HG02943 (cell line): ENCODE measurements around the gene TNS1.

Experiments
- ATAC-seq: cut with Tn5 transposase; IDR thresholded peaks from one replicate; pipeline ENCODE4 v1.9.1; 2021; ENCODE audit warnings: mild to moderate bottlenecking, low read depth, moderate library complexity; ENCODE audit not compliant: unreplicated experiment

The TNS1 gene

DNA sequence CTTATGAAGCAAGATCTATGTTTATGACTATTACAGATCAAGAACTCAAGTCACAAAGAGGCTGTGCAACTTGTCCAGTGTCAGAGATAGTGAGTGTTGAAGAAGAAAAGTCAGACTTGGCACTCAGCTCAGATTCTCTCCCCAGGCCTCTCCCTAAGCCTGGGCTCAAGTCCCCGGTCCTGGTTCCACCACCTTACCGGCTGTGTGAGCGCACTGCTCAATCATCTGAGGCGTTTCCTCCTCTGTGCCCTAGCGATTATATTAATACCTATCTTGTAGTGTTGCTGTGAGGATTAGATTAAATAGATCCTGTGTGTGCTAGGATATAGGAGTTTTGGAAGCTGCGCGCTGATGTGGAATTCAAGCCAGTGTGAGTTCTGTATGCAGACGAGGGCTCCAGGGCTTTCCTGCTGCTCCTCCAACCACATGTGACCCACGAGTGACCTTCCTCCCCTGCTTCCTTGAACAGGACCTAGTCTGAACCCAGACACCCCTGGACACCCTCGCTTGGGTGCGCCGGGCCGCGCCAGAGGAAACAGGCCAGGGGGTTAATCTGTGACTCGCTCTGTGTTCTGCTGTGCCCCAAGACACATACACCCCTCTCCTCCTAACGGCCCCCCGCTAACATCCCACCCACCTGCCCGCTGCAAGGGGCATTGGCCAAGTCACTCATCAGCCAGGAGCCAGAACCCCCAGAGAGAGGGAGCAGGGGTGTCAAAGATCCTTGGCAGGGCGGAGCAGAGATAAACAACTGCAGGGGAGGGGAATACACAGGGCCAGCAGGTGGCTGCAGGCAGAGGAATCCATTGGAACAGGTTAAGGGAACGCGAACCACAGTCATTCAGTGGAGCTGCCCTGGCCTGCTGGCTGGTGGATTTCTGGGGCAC, 38.3 kb downstream of the TNS1 start:
- no peak for ATAC-seq

DNA sequence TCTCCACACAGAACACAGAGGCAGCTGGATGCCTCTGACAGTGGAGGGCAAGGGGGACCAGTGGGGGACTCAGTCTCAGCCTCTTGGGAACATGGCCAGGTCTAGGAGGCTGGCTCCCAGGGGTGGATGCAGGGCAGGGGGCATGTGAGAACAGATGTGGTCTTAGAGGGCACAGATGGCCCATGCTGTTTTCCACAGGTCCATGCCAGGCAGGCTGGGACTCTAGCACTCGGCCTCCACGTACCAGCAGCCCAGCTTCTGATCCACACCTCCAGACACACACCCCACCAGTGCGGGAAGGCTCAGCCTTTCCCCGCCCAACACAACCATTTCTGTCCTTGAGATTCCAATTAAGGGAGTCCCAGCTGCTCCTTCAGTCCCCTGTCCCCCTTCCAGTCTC, 42.4 kb downstream of the TNS1 start:
- ATAC-seq, result no peak

DNA sequence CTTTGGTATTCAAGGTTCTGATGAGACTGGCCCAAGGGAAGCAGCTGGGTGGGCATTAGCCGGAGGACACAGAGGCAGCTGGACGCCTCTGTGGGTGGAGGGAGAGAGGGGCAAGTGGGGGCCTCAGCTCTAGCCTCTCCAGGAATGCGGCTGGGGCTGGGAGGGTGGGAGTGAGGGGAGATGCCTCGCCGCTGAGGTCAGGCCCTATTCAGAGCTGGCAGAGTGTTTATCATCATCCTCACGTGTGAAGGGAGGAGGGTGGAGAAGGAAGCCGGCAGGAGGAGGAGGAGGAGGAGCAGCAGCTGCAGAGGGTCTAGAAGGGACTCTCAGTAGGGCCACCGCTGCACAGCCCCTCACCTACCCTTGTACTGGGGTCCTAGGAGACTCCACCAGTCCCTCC, 43.1 kb downstream of the TNS1 start:
- no peak for ATAC-seq

DNA sequence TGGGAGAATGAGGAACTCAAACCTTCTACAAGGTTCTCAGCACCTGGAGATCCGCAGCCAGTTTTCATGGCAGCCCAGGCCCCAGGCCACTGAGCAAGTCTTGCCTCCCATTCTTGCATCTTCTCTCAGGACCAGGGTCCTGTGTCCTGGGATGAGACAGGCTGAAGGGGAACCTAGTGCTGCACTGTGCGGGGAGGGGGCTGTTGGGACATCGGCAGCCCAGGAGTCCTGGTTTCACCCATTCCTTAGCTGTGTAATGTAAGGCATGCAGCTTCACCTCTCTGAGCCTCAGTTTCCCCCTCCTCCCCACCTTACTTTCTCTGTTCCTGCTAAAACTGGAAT, 43.9 kb downstream of the TNS1 start:
- ATAC-seq, result no peak

DNA sequence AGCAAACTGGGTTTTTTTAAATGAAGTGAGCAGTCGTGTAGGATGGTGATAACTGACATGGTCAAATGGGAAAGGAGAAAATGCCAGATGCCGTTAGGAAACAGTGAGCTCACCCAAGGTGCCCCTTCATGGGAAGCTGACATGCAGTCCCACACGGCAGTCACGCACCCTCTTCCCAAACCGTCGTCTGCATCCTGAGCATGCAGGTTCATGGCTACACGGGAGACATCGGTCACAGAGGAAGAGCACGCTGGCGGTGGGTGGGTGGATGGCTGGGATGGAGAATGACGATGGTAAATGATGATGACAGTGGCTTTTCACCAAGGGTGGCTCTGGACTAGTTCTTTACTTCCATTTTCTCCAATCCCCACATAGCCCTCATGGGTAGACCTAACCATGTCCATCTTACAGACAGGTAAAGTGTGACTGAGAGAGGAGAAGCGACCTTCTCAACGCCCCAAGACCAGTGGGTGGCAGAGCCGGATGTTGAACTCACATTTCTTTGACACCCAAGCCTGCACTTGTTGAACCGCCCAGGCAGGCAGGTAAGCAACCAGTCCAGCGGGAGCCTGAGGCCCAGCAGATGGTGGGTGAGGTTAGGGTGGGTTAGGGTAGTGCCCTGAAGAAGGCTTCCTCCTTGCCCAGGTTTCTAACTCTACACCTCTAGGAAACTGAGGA, 44.5 kb downstream of the TNS1 start:
- ATAC-seq, result no peak

DNA sequence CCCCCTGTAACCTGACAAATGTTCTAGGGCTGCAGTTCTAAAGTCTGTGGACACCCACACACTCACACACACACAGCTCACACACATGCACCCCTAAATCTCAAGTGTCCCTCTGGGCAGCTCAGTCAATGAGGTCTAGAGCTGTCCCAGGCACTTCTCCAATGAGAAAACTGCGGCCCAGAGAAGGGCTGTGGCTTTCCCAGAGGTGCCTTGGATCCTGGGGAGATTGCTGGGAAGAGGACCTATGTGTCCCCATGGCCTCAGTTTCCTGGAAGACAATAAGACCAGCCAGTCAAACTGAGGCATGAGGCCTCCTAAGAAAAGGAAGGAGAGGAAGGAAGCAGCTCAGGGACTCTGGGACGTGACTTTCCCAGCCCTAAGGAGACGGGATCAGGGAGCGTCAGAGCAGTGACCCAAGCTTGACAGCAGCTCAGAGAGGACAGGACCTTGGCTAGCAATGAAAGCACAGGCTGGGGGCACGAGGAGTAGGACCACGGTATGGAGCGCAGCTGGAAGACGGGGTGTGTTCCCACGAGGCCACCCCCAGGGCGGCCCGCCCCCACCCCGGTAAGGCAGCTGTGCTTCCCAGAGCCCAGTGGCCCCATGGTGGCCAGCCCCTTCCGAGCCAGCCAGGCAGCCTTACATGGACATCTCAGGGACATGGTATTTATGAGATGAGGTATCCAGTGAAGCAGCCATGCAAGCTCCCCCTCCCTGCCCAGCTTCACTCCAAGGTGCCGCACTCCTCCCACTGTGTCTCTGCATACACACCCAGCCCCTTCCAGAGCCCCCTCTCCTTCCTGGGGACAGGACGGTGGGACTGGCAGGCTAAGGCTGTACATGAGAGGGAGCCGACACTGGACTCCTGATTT, 46.0 kb downstream of the TNS1 start:
- no peak for ATAC-seq

DNA sequence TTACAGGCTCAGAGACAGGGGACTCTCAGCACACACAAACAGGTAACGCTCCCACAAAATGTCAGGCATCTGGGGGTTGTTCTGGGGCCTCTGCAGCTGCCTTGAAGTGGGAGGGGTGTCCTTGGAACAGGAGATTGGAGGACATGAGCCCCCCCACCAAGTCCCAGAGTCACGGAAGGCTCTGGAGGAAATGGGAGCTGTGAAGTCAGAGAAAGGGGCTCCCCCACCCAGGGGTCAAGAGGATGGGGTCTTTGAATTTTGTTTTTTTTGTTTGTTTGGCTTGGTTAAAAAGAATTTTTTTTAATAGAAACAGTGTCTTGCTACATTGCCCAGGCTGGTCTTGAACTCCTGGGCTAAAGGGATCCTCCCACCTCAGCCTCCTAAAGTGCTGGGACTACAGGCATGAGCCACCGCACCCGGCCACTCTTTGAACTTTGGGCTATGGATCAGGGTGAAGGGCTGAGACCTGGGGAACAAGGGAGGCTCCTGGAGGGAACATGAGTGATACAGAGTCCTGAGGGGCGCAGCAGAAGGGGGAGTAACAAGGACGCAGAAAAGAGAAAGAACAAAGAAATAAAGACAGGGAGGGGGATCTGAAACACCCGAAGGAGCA, 46.8 kb downstream of the TNS1 start:
- no peak for ATAC-seq

DNA sequence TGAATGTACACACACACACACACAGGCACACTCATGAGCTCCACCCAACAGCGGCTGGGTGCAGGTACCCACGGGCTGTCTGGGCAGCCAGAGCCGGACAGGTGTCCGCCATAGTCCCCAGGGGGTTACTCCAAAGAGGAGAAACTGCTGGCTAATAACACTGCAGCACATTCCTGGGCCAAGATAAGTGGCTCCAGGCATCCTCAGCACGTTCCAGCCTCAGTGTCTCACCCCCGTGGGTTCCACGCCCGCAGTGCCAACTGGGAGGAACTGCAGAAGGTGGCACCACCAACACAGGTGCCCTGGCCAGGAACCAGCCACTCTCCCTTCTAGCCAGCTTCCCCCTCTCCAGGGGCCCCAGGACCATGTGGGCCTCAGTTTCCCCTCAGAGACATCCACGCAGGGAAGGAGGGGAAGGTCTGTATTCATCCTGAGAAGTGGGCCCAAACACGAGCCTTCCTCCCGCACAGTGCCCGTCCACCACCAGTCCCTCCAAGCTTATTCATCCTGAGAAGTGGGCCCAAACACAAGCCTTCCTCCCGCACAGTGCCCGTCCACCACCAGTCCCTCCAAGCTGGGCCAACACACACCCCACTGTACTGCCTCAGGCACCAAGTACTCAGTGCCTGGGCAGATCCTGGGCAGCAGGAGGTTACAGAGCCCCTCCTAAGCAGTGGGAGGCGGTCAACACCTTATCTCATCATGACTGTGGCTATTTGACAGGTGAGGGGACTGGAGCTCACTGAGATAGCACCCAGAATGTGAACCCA, 47.6 kb downstream of the TNS1 start:
- ATAC-seq, result no peak

DNA sequence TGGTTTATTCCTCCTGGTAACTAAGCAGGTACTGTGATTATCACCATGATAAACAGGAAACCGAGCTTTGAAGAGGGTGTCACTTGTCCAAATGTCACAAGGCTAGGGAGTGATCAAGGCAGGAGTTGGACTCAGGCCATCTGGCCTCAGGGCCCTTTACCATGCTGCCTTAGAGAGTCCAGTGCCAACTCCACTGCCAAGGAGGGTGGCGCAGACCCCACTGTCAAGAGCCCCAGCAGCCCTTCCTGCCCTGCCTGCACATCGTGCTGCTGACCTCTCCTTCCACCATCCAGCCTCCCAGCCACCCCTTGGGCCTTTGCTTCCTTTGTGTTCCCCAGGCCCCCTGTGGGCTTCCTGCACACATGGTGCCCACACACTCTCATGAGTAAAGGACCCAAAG, 48.3 kb downstream of the TNS1 start:
- ATAC-seq, result no peak

DNA sequence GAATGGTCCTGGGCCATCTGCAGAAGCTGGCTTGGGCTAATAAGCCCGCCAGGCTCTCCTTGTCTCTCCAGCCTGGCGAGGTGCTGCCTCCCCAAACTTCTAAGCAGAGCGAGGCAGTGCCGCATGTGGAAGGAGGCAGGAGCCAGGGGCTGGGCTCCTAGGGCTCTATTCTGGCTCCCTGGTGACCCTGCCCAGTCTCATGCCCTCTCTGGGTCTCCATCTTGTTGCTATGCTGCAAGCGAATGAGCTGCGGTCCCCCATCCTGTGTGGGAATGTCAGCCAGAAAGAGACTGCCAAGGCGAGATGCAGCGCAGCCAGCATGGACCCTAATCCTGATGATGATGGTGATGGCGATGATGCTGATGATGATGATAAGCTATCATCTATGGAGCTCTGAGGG, 48.7 kb downstream of the TNS1 start:
- ATAC-seq, result no peak

DNA sequence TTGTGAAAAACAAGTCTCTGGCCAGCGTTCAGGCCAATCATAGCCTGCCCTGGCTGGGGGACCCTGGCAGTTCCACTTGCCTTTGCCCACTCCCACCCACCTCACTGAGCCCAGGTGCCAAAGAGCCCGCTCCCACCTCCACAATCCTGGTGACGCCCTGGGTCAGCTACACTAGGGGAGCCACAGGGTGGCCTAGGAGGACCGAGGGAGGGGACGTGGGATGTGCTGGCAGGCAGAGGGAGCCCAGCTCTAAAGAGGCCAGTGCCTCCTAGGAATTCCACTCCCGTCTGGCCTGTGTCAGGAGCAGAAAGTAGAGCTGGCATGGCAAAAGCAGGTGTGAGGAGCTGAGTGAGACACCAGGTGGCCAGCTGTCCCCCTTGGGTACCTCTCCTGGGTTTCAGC, 49.3 kb downstream of the TNS1 start:
- no peak for ATAC-seq

DNA sequence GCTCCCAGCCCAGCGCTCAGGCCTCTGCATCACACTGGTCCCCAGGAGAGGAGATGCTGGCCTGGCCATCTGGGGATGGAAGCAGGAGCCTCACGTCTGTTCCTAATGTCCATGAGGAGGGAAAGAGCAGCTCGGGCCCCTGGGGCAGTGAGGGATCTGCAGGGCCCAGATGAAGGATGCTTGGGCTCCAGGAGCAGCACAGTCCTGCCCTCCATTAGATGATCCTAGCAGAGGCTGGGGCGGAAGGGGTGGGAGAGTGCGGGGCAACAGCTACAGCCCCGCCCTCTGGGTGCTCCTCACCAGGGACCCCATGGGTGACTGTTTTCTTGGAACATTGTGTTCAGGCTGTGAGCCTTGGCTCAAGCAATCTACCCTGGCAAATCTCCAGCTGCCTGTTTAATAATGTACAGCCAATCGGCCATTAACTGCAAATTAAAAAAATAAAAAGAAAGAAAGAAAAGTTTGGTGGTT, 49.7 kb downstream of the TNS1 start:
- no peak for ATAC-seq

DNA sequence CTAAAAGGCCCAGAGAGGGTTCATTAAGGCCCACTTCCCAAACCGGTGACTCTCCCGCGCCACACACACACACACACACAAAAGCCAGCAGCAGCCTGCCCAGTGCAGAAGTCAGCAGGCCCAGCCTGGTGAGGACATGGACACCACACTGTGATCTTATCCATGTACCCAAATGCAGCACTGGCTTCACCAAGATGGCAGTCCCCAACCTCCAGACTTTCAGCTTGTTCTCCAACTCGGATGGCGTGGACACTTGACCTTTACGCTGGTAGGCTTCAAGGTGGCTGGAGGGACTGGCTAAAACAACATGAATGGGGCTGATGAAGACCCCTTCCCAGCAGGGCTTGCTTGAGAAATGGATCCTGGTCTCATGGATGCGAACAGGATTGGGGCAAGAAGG, 50.4 kb downstream of the TNS1 start:
- ATAC-seq, result no peak

DNA sequence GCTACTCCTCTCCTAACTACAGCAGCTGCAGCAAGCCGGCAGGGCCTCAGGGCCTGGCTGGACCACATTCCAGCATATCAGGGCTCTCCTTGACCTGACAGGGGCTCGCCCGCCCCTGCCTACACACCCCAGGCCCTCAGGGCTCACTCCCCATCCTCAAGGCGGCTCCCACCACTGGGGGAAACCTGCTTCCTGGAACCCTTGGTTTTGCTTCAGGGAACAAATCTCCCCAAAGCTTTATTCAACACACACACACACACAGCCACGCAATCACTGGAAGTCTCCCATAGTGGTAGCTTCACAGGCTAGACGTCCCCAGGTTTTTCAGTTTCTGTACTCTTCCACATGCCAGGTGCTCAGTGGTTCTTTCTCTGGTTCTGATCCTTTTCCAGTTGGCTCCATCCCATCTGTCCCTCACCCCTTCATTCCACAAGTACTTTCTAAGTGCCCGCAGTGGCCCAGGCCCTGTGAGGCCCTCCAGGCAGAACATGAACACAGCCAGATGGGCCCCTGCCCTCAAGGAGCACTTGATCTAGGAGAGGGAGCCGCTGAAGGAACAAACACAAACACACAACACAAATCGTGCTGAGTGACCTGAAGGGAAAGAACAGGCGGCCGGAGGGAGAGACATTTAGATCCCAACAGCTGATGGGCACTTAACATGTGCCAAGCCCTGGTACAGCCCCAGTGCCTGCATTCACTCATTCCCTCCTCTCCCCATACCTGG, 51.1 kb downstream of the TNS1 start:
- no peak for ATAC-seq

DNA sequence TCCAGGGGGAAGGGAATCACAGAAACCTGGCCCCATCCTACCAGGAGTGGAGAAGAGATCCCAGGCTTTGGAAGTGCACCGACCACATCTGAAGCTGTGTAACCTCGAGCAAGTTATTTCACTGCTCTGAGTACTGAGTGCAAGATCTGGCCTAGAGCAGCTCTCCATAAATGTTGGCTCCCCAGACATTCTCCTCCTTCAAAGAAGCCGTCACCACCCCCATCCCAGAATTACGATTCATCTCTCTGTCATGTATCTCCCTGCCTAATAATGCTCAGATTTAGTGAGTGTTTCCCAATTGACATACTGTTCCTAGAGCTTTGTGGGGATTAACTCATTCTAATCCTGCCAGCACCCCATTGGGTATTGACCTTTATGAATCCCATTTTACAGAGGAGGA, 51.7 kb downstream of the TNS1 start:
- ATAC-seq, result no peak

DNA sequence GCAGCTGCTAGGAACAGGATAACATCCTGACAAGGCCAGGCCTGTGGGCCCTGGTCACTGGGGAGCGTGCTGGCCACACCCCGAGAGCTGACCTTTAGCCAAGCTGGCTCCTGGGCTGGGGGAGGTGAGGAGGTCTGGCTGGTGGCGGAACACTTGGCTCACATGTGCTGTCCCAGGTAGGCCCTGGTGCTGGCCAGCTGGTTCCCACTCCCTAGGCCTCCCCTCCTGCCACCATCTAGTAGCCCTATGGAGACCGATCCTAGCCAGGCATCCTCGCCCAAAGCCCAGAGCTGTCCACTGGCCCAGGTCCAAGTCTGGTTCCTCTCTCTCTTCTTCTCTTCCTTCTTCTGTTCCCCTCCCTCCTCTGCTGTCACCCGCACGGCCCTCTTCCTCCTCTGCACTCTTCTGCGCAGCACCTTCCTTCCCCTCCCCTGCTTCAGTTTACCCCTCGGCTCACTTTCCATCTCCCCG, 52.4 kb downstream of the TNS1 start:
- ATAC-seq, result no peak

DNA sequence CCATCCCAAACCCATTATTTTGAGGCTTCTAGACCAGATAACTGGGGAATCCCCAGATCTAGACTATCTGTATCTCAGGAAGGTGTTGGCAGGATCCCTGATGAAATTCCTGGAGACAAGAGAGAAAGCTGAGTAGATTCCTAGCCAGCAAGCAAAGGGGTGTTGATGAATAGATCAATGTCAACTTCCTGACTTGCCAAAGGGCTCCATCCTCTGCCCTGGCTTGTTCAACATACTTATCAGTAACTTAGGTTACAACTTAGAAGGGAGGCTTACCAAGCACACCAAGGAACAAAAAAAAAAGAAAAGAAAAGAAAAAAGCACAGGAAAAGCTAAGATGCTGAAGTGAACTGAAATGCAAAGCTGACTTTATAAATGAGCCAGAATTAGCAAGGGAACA, 53.3 kb downstream of the TNS1 start:
- ATAC-seq, result no peak

DNA sequence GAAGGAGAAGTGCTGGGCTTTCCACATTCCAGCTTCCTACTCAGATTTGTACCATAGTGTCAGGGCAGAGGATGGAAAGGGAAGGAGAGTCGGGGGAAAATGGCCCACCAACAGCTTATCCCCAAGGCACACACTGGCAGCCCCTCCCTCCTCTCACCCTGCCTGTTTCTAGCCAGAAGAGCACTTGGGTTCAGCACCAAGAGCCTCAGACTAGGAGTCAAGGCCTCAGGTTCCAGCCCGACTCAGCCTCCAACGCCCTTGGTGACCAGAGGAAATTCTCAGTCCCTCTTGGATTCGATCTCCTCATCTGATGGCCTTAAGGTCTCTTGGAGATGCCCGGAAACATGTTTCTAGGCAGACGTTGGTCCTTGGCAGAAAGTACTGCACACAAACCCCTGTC, 53.9 kb downstream of the TNS1 start:
- no peak for ATAC-seq

DNA sequence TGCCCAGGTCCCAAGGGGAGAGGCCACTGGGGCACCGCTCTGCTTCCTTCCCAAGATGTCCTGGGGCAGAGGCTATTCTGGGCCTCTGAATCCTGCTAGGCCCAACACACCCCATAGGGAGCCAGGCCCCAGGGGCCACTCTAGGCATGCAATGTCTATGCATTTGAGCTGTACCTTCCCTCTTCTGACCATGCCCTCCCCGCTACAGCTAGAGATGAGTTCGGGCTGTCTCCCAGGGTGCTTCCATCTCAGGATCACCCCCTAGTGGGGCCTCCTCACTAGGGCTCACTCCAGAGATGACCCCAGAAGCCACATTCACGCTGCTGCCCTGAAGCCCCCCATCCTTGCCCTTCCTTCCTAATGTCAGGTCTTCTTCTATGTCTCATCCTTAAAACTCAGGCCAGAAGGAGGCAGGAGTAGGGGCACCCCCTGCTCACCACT, 54.4 kb downstream of the TNS1 start:
- ATAC-seq, result no peak
